ENCODE measurements around the gene CA6.

Gene CA6

GRCh38 chr1:8905582-8906191 is 40.0 kb upstream of the CA6 start:
- in situ Hi-C loops (cut with HindIII; ENCODE audit: low sequenced_read_pairs) = no loop called here

GRCh38 chr1:8908388-8909151 is 37.1 kb upstream of the CA6 start:
- H3K4me3 ChIP-seq (ENCODE audit: low read depth, low read length) = no peak overlapping the region
- TF ChIP-seq CTCF (IDR thresholded peaks at IDR 0.05; ENCODE audit: low read depth, low read length, missing control alignments) = no peak
- DNase-seq (ENCODE audit: low read depth) = no peak
- in situ Hi-C loops (cut with HindIII; ENCODE audit: low sequenced_read_pairs) = no loop called here

More at GRCh38 chr1:8905582-8906191, 40.0 kb upstream of the CA6 start:
- no peak overlapping the region for H3K4me3 ChIP-seq (ENCODE audit: low read depth, low read length)
- no peak for TF ChIP-seq CTCF (IDR thresholded peaks at IDR 0.05; ENCODE audit: low read depth, low read length, missing control alignments)
- no peak for DNase-seq (ENCODE audit: low read depth)

GRCh38 chr1:8910331-8910730 is 35.3 kb upstream of the CA6 start:
- no peak overlapping the region for H3K4me3 ChIP-seq (ENCODE audit: low read depth, low read length)
- in situ Hi-C loops (cut with HindIII; ENCODE audit: low sequenced_read_pairs) = no loop called here
- DNase-seq (ENCODE audit: low read depth) = no peak
- no peak for TF ChIP-seq CTCF (IDR thresholded peaks at IDR 0.05; ENCODE audit: low read depth, low read length, missing control alignments)

- H3K4me3 ChIP-seq (ENCODE audit: low read depth, low read length) = no peak overlapping the region
- no peak for DNase-seq (ENCODE audit: low read depth)
- TF ChIP-seq CTCF (IDR thresholded peaks at IDR 0.05; ENCODE audit: low read depth, low read length, missing control alignments) = no peak
- in situ Hi-C loops (cut with HindIII; ENCODE audit: low sequenced_read_pairs) = no loop called here
Observed at GRCh38 chr1:8910914-8911313, 34.8 kb upstream of the CA6 start.

DNA sequence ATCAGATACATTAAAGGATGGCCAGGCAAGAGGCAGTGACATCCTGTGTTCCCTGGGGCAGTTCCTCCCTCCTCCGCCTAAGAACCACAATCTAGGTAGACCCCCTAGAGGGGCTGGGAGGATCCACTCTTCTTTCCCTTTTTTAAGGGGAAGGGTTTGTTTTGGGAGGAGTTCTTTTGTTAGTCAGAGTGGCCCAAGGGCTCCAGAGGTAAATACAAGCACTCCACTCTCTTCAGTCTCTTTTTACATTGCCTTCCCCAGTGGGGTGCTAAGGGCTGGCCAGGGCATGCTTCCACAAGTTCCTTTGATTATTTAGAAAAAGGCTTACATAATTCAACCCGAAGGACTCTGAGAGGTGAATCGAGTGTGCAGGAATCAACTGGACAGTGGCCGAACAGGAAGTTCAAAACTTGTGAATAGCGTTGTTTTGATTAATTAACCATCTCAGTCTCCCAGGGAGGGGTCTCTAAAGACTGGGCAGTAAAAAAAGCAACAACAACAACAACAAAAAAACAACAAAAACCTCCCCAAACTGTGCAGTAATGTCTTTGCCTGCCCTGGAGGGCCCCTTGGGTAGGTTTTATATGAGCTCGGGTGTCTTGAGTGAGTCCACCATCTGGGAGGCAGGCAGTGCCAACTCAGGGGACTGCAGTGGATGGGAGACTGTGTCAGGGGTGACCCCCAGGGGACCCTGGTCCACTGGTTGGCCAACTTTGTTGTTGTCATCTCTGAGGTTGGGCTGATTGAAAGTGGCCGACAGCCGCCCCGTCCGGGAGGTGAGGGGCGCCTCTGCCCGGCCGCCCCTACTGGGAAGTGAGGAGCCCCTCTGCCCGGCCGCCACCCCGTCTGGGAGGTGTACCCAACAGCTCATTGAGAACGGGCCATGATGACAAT is 34.0 kb upstream of the CA6 start:
- DNase-seq (ENCODE audit: low read depth) = no peak
- TF ChIP-seq CTCF (IDR thresholded peaks at IDR 0.05; ENCODE audit: low read depth, low read length, missing control alignments) = no peak
- in situ Hi-C loops (cut with HindIII; ENCODE audit: low sequenced_read_pairs) = no loop called here
- H3K4me3 ChIP-seq (ENCODE audit: low read depth, low read length) = no peak overlapping the region

- H3K4me3 ChIP-seq (ENCODE audit: low read depth, low read length) = no peak overlapping the region
- in situ Hi-C loops (cut with HindIII; ENCODE audit: low sequenced_read_pairs) = no loop called here
- no peak for DNase-seq (ENCODE audit: low read depth)
- no peak for TF ChIP-seq CTCF (IDR thresholded peaks at IDR 0.05; ENCODE audit: low read depth, low read length, missing control alignments)
Observed at GRCh38 chr1:8913457-8913856, 32.2 kb upstream of the CA6 start.

Measured in astrocyte of the cerebellum (primary cell).